Natural killer cell (primary cell): ENCODE measurements around the gene TULP1. TPM values are rescaled to one million over a fixed set of nuclear protein-coding genes. Genes with fewer than 3 reads are reported as not detected.
"Not testable (repeated sequence)": the region's sequence is repeated elsewhere in the genome, so short reads cannot be mapped to it uniquely, and the experiment has no call there.

Source experiments
- ATAC-seq, 3 donors: fragments of 150-1000 bp in 2 of 3; fragments of 200-7000 bp in 1 of 3; cut with Tn5 transposase; 1 replicate in 1 of 3; 2 replicates in 2 of 3; pipeline ENCODE4 v1.10.0; 2021; ENCODE audit warnings: mild to moderate bottlenecking in 2 of 3, moderate library complexity in 2 of 3
- DNase-seq, 2 donors: peaks; one replicate each; pipeline versions ENCODE4 v3.0.0 to v3.0.0-alpha.2; 2013 to 2021; ENCODE audit warnings: mixed read lengths in 1 of 2
- H3K27ac ChIP-seq: one replicate; pipeline ENCODE4 v1.5.1; 2013; ENCODE audit warnings: mild to moderate bottlenecking, low read length
- H3K27me3 ChIP-seq: one replicate; pipeline ENCODE4 v1.6.1; 2013; ENCODE audit warnings: low read length; ENCODE audit not compliant: control insufficient read depth, insufficient read depth
- H3K36me3 ChIP-seq: one replicate; pipeline ENCODE4 v1.6.1; 2013; ENCODE audit warnings: low read length; ENCODE audit not compliant: control insufficient read depth, insufficient read depth
- H3K4me1 ChIP-seq: one replicate; pipeline ENCODE4 v1.6.1; 2013; ENCODE audit warnings: low read length; ENCODE audit not compliant: control insufficient read depth, insufficient read depth
- H3K4me3 ChIP-seq: one replicate; pipeline ENCODE4 v1.5.1; 2013; ENCODE audit warnings: low read length
- H3K9me3 ChIP-seq: one replicate; pipeline ENCODE4 v1.6.1; 2013; ENCODE audit warnings: low read length; ENCODE audit not compliant: control insufficient read depth, insufficient read depth
- H3K27ac Mint-ChIP-seq, 2 donors: one replicate each; pipeline ENCODE4 v1.8.0; 2022; ENCODE audit warnings: mild to moderate bottlenecking in 2 of 2, mixed read lengths in 2 of 2, moderate library complexity in 1 of 2
- H3K27me3 Mint-ChIP-seq, 2 donors: one replicate each; pipeline ENCODE4 v1.8.0; 2022; ENCODE audit warnings: low read depth in 2 of 2, mixed read lengths in 2 of 2
- H3K36me3 Mint-ChIP-seq: one replicate; pipeline ENCODE4 v1.8.0; 2022; ENCODE audit warnings: mixed read lengths
- H3K4me1 Mint-ChIP-seq, 2 donors: one replicate each; pipeline ENCODE4 v1.8.0; 2022; ENCODE audit warnings: mixed read lengths in 2 of 2
- H3K4me3 Mint-ChIP-seq: one replicate; pipeline ENCODE4 v1.8.0; 2022; ENCODE audit warnings: mild to moderate bottlenecking, moderate library complexity, mixed read lengths
- H3K9me3 Mint-ChIP-seq, 2 donors: one replicate each; pipeline ENCODE4 v1.8.0; 2022; ENCODE audit warnings: mixed read lengths in 2 of 2
- WGBS: methylation state at CpG from one replicate; pipeline ENCODE4 v1.1.7; 2013; ENCODE audit warnings: missing lambda C conversion rate; ENCODE audit not compliant: insufficient coverage; 5-methylcytosine and 5-hydroxymethylcytosine counted together
- intact Hi-C: fragments of 100-400 bp; cut with micrococcal nuclease; formaldehyde crosslinking; loops from one replicate; pipeline ENCODE4 v1.14.2; 2022
- total RNA-seq, 4 donors: library from RNA; stranded (reverse); fragments of 120-200 nt in 1 of 4; gene quantifications; one replicate each; pipeline versions ENCODE4 v1.2.3 to v1.2.4, GENCODE V29; 2013 to 2022
- TF ChIP-seq, protein P1 (sequence below): fragments of 200-600 bp; IDR thresholded peaks from one replicate; pipeline ENCODE4 v1.8.0; 2022; ENCODE audit warnings: antibody characterized with exemption

Gene TULP1
- total RNA-seq, 3 donors from 2014 or later (not counting 1 experiment from before 2014, with no cell fraction given): not detected

DNA sequence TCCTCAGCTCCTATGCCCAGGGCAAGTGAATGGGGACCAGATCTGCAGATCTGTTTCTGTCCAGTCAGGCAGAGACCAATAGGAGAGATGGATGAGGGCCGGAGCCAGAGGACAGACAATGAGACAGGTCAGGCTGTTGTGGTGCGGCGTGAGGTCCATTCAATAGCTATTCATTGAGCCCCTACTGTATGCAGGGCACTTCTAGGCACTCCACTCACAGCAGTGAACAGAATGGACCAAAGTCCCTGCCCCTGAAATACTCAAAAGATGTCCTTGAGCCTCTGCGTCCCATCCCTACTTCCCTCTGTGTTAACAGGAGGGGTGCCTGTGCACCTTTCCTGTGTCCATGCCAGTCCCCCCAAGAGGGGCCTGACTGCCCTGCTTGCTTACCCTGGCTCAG, 8.5 kb upstream of the TULP1 start:
- Mint-ChIP-seq H3K4me3 (no peak overlapping the region), H3K36me3 (no peaks in the 10 kb centered on the region), H3K27ac (no peak overlapping the region), H3K27me3 (peaks cover 0 to 2% of the 10 kb centered on the region in 2 donors), H3K9me3 (no peaks in the 10 kb centered on the region), H3K4me1 (peaks cover 41 to 44% of the 10 kb centered on the region in 2 donors)
- 96% methylated on average over 4 of the region's 4 CpGs for WGBS
- DNase-seq (no peak), ATAC-seq (no peak)
- Histone ChIP-seq H3K4me3 (no peak overlapping the region), H3K4me1 (peaks cover 40% of the 10 kb centered on the region), H3K27ac (no peak overlapping the region), H3K27me3 (no peaks in the 10 kb centered on the region), H3K9me3 (no peaks in the 10 kb centered on the region), H3K36me3 (no peaks in the 10 kb centered on the region)
- intact Hi-C loops: no loop called here
- TF ChIP-seq, protein P1, sequence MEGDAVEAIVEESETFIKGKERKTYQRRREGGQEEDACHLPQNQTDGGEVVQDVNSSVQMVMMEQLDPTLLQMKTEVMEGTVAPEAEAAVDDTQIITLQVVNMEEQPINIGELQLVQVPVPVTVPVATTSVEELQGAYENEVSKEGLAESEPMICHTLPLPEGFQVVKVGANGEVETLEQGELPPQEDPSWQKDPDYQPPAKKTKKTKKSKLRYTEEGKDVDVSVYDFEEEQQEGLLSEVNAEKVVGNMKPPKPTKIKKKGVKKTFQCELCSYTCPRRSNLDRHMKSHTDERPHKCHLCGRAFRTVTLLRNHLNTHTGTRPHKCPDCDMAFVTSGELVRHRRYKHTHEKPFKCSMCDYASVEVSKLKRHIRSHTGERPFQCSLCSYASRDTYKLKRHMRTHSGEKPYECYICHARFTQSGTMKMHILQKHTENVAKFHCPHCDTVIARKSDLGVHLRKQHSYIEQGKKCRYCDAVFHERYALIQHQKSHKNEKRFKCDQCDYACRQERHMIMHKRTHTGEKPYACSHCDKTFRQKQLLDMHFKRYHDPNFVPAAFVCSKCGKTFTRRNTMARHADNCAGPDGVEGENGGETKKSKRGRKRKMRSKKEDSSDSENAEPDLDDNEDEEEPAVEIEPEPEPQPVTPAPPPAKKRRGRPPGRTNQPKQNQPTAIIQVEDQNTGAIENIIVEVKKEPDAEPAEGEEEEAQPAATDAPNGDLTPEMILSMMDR: no peak

DNA sequence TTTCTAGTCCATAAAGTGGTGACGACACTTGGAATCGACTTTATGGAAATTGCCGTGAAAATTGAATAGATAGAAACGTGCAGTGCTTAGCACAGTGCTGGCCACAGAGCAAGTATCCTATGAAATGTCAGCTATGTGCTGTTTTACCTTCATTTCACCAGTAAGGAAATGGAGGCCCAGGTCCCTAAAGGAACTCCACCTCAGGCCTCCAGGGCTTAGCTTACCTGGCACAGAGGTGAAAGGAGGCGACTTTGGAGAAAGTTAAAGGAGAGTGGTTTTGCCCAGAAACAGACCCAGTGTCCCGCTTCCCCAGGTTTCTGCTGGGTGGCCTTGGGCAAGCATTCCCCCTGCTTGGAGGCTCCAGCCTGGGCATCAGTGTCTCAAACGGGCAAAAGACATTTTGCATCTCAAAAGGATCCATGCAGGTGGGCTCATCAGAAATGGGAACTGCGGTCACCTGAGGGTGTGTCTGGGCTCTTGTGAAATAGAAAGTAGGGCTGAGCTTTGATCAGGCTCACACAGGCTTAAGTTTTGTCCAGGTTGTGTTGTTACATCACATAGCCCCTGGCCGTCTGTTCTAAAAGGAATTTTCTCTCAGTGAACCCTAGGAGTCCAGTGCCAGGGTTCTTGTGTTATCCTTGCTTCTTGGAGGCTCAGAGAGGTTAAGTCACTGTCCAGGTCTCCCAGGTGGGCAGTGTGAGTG, 6.8 kb upstream of the TULP1 start:
- DNase-seq (no peak), ATAC-seq (no peak)
- Histone ChIP-seq H3K4me3 (no peak overlapping the region), H3K9me3 (no peaks in the 10 kb centered on the region), H3K36me3 (no peaks in the 10 kb centered on the region), H3K27me3 (no peaks in the 10 kb centered on the region), H3K4me1 (peaks cover 40% of the 10 kb centered on the region), H3K27ac (no peak overlapping the region)
- H3K27me3 Mint-ChIP-seq: peaks cover 0 to 5% of the 10 kb centered on the region in 2 donors
- TF ChIP-seq, protein P1: no peak
- H3K36me3 Mint-ChIP-seq: no peaks in the 10 kb centered on the region
- no peak overlapping the region for H3K27ac Mint-ChIP-seq
- H3K4me1 Mint-ChIP-seq: peaks cover 37 to 40% of the 10 kb centered on the region in 2 donors
- no peaks in the 10 kb centered on the region for H3K9me3 Mint-ChIP-seq
- intact Hi-C loops: no loop called here
- H3K4me3 Mint-ChIP-seq: no peak overlapping the region
- 90% methylated on average over 9 of the region's 9 CpGs for WGBS

DNA sequence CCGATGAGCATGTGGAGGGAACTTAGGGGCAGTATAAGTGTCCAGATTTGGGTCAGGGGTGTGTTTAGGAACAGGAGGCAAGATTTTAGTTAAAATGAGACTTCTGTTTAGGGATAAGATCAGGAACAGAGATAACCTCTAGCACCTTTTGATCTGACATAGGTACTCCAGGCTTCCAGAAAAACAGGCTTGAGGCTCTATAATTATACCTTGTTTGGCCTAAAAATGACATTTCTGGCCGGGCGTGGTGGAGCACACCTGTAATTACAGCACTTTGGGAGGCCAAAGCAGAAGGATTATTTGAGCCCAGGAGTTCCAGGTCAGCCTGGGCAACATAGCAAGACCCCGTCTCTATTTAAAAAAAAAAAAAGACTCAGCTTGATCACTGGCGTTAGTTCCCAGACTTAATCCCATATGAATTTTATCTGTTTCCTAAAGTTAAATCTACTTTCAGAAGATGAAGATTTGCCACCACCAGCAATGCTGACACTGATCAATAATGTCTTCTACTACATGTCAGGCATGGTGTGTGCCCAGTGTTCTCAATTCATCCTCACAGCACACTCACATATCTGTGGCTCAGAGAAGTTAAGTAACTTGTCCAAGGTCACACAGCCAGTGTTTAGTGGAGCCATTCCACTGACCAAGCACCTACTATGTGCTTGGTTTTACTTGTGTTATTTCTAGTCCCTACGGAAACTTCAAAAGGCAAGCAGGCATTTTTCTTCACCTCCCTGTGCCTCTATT, 6.0 kb upstream of the TULP1 start:
- intact Hi-C loops: no loop called here
- Mint-ChIP-seq H3K27me3 (peaks cover 0 to 5% of the 10 kb centered on the region in 2 donors), H3K4me1 (peaks cover 30 to 33% of the 10 kb centered on the region in 2 donors), H3K36me3 (no peaks in the 10 kb centered on the region), H3K9me3 (no peaks in the 10 kb centered on the region), H3K27ac (no peak overlapping the region), H3K4me3 (no peak overlapping the region)
- no peak overlapping the region for H3K4me3 ChIP-seq
- TF ChIP-seq, protein P1: no peak
- no peak overlapping the region for H3K27ac ChIP-seq
- H3K9me3 ChIP-seq: no peaks in the 10 kb centered on the region
- WGBS: over 99% methylated on average over 6 of the region's 6 CpGs
- no peak for DNase-seq
- peaks cover 34% of the 10 kb centered on the region for H3K4me1 ChIP-seq
- H3K27me3 ChIP-seq: no peaks in the 10 kb centered on the region
- ATAC-seq: no peak
- no peaks in the 10 kb centered on the region for H3K36me3 ChIP-seq

DNA sequence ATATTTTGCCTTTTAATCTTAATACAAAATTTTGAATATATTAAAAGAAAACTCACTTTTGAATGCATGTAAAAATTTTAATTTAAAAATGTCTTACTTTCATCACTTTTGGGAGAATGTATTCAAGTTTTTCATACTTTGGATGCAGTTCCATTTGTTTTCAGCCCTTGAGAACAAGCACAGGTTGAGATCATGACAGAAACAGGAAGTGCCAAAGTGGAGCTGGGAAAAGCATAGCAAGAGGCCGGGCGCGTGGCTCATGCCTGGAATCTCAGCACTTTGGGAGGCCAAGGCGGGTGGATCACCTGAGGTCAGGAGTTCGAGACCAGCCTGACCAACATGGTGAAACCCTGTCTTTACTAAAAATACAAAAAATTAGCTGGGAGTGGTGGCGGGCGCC, 5.3 kb upstream of the TULP1 start:
- H3K27me3 ChIP-seq, H3K27ac ChIP-seq, H3K36me3 ChIP-seq, H3K27ac Mint-ChIP-seq, intact Hi-C loops, H3K4me3 ChIP-seq, ATAC-seq, H3K4me3 Mint-ChIP-seq, H3K36me3 Mint-ChIP-seq, H3K9me3 Mint-ChIP-seq, H3K9me3 ChIP-seq, H3K27me3 Mint-ChIP-seq, DNase-seq: not testable (repeated sequence)
- H3K4me1 Mint-ChIP-seq: peaks cover 22 to 25% of the 10 kb centered on the region in 2 donors
- H3K4me1 ChIP-seq: peaks cover 26% of the 10 kb centered on the region
- 87% methylated on average over 7 of the region's 7 CpGs for WGBS
